Fibroblast of lung (primary cell): ENCODE results near the gene ANKS1A. TPM values are rescaled to one million over a fixed set of nuclear protein-coding genes. Genes with fewer than 3 reads are reported as not detected.

Experiments used
- DNase-seq, 2 donors: peaks; one replicate each; pipeline versions ENCODE4 v3.0.0 to v3.0.0-alpha.2; 2010; ENCODE audit warnings: low read depth in 2 of 2
- H2AFZ ChIP-seq: 2 replicates; pipeline ENCODE4 v1.5.1; 2012; ENCODE audit warnings: low read length, control low read depth, inconsistent platforms
- H3K27ac ChIP-seq: 2 replicates; pipeline ENCODE4 v1.5.1; 2011; ENCODE audit warnings: low read length, control low read depth; ENCODE audit not compliant: insufficient read depth
- H3K27me3 ChIP-seq: 2 replicates; pipeline ENCODE4 v1.5.1; 2011; ENCODE audit warnings: mild to moderate bottlenecking, low read length; ENCODE audit not compliant: control insufficient read depth, insufficient read depth
- H3K36me3 ChIP-seq: 2 replicates; pipeline ENCODE4 v1.5.1; 2011; ENCODE audit warnings: low read length; ENCODE audit not compliant: control insufficient read depth, insufficient read depth
- H3K4me1 ChIP-seq: 2 replicates; pipeline ENCODE4 v1.5.1; 2011; ENCODE audit warnings: low read length; ENCODE audit not compliant: control insufficient read depth, insufficient read depth; ENCODE audit errors: extremely low read depth
- H3K4me2 ChIP-seq: 2 replicates; pipeline ENCODE4 v1.5.1; 2011; ENCODE audit warnings: low read length, control low read depth; ENCODE audit not compliant: insufficient read depth; ENCODE audit errors: extremely low read depth
- H3K4me3 ChIP-seq, 4 experiments: fragments of 200-600 bp in 1 of 4; sonication (generic) in 1 of 4; replicated peaks in 1 of 4; 2 replicates each; pipeline ENCODE4 v1.5.1; 2011 to 2016; ENCODE audit warnings: low read length in 4 of 4, low read depth in 3 of 4, mild to moderate bottlenecking in 3 of 4, control low read depth in 2 of 4, inconsistent platforms in 1 of 4, mixed read lengths in 1 of 4; ENCODE audit not compliant: insufficient read depth in 1 of 4; ENCODE audit errors: control extremely low read depth in 1 of 4
- H3K79me2 ChIP-seq: 2 replicates; pipeline ENCODE4 v1.5.1; 2012; ENCODE audit warnings: mild to moderate bottlenecking, low read length, inconsistent platforms; ENCODE audit not compliant: control insufficient read depth, insufficient read depth
- H3K9ac ChIP-seq: 2 replicates; pipeline ENCODE4 v1.5.1; 2011; ENCODE audit warnings: mild to moderate bottlenecking, low read length, control low read depth; ENCODE audit not compliant: insufficient read depth
- H3K9me3 ChIP-seq: 2 replicates; pipeline ENCODE4 v1.5.1; 2012; ENCODE audit warnings: low read depth, low read length; ENCODE audit not compliant: control insufficient read depth, insufficient read depth
- H4K20me1 ChIP-seq: 2 replicates; pipeline ENCODE4 v1.5.1; 2011; ENCODE audit warnings: low read length; ENCODE audit not compliant: control insufficient read depth, insufficient read depth; ENCODE audit errors: extremely low read depth
- CTCF ChIP-seq, 2 donors: IDR thresholded peaks in 1 of 2; conservative IDR thresholded peaks in 1 of 2; 1 replicate in 1 of 2; 2 replicates in 1 of 2; pipeline ENCODE4 v1.5.1; 2011 to 2012; ENCODE audit warnings: low read length in 2 of 2, control low read depth in 1 of 2, inconsistent platforms in 1 of 2, low read depth in 1 of 2, mild to moderate bottlenecking in 1 of 2
- EZH2 ChIP-seq: IDR thresholded peaks from 2 replicates; pipeline ENCODE4 v1.5.1; 2012; ENCODE audit warnings: low read length, control low read depth, mild to moderate bottlenecking; ENCODE audit errors: missing control alignments
- polyA plus RNA-seq, 2 donors: library from polyadenylated mRNA; depleted of rRNA in 1 of 2; stranded (reverse) in 1 of 2; unstranded in 1 of 2; fragments of >200 nt; gene quantifications; 2 replicates each; pipeline ENCODE4 v1.2.1, GENCODE V29; 2011 to 2012; ENCODE audit warnings: missing spikeins in 1 of 2
- total RNA-seq: library from RNA; depleted of rRNA; stranded (reverse); fragments of >200 nt; gene quantifications from 2 replicates; pipeline ENCODE4 v1.2.1, GENCODE V29; 2014

The ANKS1A gene
- total and polyA plus RNA-seq, 2 donors (not counting 1 experiment from before 2014, with no cell fraction given): 3.6 to 7.8 TPM

GRCh38 chr6:34912715-34913464 is 23.8 kb downstream of the ANKS1A start:
- no peak overlapping the region for H3K4me3 ChIP-seq
- no peak overlapping the region for H2AFZ ChIP-seq
- no peak overlapping the region for H3K27ac ChIP-seq
- H3K9me3 ChIP-seq: no peaks in the 10 kb centered on the region
- H3K4me1 ChIP-seq: no peaks in the 10 kb centered on the region
- H3K9ac ChIP-seq: no peak overlapping the region
- H3K36me3 ChIP-seq: no peaks in the 10 kb centered on the region
- H3K79me2 ChIP-seq: no peaks in the 10 kb centered on the region
- DNase-seq: peak; percentile 59 to 90
- TF ChIP-seq EZH2 (no peak), CTCF (conservative IDR thresholded peaks at IDR 0.05 in 1 of 2, IDR thresholded peaks at IDR 0.05 in 1 of 2; ENCODE audit: low read depth in 1 of 2, low read length in 2 of 2) (no peak)
- H4K20me1 ChIP-seq: no peaks in the 10 kb centered on the region
- no peak overlapping the region for H3K4me2 ChIP-seq
- H3K27me3 ChIP-seq: no peaks in the 10 kb centered on the region

DNA sequence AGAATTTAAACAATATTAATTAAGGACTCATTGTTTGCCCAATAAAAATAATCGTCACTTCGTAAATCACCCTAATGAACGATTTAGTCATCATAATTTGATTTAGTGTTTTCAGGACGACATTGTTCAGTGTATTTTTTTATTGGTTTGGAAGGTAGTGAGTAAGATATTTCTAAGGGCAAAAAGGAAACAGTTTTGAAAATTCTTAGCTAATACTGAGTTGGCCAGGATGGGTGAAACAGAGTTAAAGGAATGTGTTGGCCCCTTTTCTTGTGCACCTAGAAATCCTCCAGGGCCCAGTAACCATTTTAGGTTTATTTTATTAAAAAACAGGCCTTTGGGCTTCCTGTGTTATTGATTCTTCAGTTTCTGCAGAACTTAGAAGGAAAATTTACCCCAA is 25.3 kb downstream of the ANKS1A start:
- TF ChIP-seq CTCF (conservative IDR thresholded peaks at IDR 0.05 in 1 of 2, IDR thresholded peaks at IDR 0.05 in 1 of 2; ENCODE audit: low read depth in 1 of 2, low read length in 2 of 2) (no peak), EZH2 (no peak)
- no peak overlapping the region for H3K4me2 ChIP-seq
- H3K36me3 ChIP-seq: no peaks in the 10 kb centered on the region
- no peak overlapping the region for H3K27ac ChIP-seq
- no peak overlapping the region for H2AFZ ChIP-seq
- no peak for DNase-seq
- no peaks in the 10 kb centered on the region for H3K4me1 ChIP-seq
- H3K9me3 ChIP-seq: no peaks in the 10 kb centered on the region
- no peak overlapping the region for H3K4me3 ChIP-seq
- H3K9ac ChIP-seq: no peak overlapping the region
- no peaks in the 10 kb centered on the region for H3K27me3 ChIP-seq
- H3K79me2 ChIP-seq: no peaks in the 10 kb centered on the region
- no peaks in the 10 kb centered on the region for H4K20me1 ChIP-seq

- no peak overlapping the region for H3K9ac ChIP-seq
- DNase-seq: peak in 1 of 2 donors; percentile 13
- no peaks in the 10 kb centered on the region for H4K20me1 ChIP-seq
- no peak overlapping the region for H3K4me2 ChIP-seq
- H3K27me3 ChIP-seq: no peaks in the 10 kb centered on the region
- H3K27ac ChIP-seq: no peak overlapping the region
- TF ChIP-seq CTCF (conservative IDR thresholded peaks at IDR 0.05 in 1 of 2, IDR thresholded peaks at IDR 0.05 in 1 of 2; ENCODE audit: low read depth in 1 of 2, low read length in 2 of 2) (no peak), EZH2 (no peak)
- no peak overlapping the region for H2AFZ ChIP-seq
- no peaks in the 10 kb centered on the region for H3K79me2 ChIP-seq
- no peaks in the 10 kb centered on the region for H3K9me3 ChIP-seq
- no peaks in the 10 kb centered on the region for H3K4me1 ChIP-seq
- no peak overlapping the region for H3K4me3 ChIP-seq
- H3K36me3 ChIP-seq: no peaks in the 10 kb centered on the region
Observed at GRCh38 chr6:34916348-34916967, 27.4 kb downstream of the ANKS1A start.
